ENCODE data around the gene PLAC1. TPM values are rescaled to one million over a fixed set of nuclear protein-coding genes. Genes with fewer than 3 reads are reported as not detected.

PLAC1 gene
- total RNA-seq, 2 donors from 2014 or later, result 1.1 TPM; not detected in 1

DNA sequence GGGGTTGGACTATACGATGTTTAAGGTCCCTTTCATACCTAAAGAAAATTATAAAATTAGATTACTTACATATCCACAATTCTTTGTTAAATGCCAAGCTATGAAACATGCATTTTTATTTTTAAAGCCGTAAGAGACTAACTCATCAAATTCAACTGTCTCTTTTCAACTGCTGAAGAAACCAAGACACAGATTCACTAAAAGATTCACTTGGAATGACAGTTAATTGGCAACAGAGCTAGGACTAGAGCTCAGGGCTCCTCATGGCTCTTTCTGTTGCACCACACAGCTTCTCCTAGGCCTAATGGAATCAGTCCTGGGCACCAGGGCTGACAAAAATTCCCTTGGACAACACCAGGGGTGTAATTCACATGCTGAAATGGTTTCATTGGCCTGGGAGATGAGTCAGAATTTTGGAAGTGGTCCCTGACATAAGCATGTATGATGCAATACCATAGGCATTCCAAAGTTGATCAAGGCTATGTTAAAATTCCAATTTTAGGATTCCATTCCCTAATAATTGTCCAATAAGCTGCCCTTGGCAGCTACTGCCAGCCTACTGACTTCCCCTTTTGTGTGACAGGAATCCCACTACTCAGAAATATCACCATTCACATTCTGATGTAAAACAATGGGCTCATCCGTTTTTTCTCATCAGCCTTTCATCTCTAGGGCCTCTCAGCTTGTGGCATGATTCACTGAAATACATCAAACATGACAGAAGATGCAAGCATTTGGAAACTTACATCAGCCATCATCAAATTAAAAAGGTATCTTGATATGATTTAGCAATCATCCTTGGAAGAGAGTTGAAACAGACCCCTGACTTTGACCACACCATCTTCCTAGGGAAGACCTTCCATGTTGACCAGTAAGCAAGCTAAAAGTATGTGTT lies 54.2 kb downstream of the PLAC1 start:
- peaks cover 3% of the 10 kb centered on the region for H3K27me3 Mint-ChIP-seq
- peaks cover 6% of the 10 kb centered on the region for H3K36me3 Mint-ChIP-seq (ENCODE audit: low read depth)
- H3K27ac Mint-ChIP-seq, result no peak overlapping the region
- no peak overlapping the region for H3K4me3 Mint-ChIP-seq
- ATAC-seq (replicated peaks), result no peak
- no peaks in the 10 kb centered on the region for H3K9me3 Mint-ChIP-seq
- peaks cover 3% of the 10 kb centered on the region for H3K4me1 Mint-ChIP-seq

DNA sequence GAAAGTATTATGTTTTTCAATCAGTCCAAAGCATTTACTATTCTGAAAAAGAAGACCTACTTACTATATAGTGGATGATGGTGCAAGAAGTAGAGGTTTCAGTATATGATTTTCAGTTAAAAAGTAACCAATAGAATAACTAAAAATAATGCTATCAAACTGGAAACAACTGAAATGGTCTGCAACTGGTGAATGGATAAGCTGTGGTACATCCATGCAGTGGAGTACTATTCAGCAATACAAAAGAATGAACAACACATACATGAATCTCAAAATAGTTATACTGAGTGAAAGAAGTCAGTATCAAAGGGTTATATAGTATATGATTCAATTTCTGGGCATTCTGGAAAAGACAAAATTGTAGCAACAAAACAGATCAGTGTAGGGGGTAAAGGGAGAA lies 55.9 kb downstream of the PLAC1 start:
- Mint-ChIP-seq H3K27ac (no peak overlapping the region), H3K4me3 (no peak overlapping the region), H3K36me3 (ENCODE audit: low read depth) (peaks cover 6% of the 10 kb centered on the region), H3K4me1 (peaks cover 10% of the 10 kb centered on the region), H3K27me3 (peaks cover 6% of the 10 kb centered on the region), H3K9me3 (no peaks in the 10 kb centered on the region)
- no peak for ATAC-seq (replicated peaks)

GRCh38 chrX:134601240-134601765 lies 57.0 kb downstream of the PLAC1 start:
- Mint-ChIP-seq H3K27ac (no peak overlapping the region), H3K4me1 (peaks cover 10% of the 10 kb centered on the region)

DNA sequence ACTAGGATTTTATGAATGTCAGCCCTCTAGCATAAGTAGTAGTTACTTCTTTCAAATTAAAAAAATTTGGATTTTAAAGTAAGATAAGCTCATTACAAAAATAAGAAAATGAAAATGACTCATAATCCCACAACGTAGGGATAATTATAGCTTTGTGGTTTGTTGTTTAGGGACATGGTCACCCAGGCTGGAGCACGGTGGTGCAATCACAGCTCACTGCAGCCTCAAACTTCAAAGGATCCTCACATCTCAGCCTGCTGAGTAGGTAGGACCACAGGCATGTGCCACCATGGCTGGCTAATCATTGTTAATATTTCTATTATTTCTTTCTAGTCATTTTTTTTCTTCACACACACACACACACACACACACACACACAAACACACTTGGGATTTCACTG lies 57.6 kb downstream of the PLAC1 start:
- Mint-ChIP-seq H3K9me3 (no peaks in the 10 kb centered on the region), H3K27me3 (peaks cover 6% of the 10 kb centered on the region), H3K4me1 (peaks cover 10% of the 10 kb centered on the region), H3K4me3 (no peak overlapping the region), H3K36me3 (ENCODE audit: low read depth) (peaks cover 6% of the 10 kb centered on the region), H3K27ac (no peak overlapping the region)
- ATAC-seq (replicated peaks), result no peak

More at GRCh38 chrX:134601240-134601765, 57.0 kb downstream of the PLAC1 start:
- ATAC-seq (replicated peaks), result no peak
- Mint-ChIP-seq H3K27me3 (peaks cover 6% of the 10 kb centered on the region), H3K9me3 (no peaks in the 10 kb centered on the region), H3K4me3 (no peak overlapping the region), H3K36me3 (ENCODE audit: low read depth) (peaks cover 6% of the 10 kb centered on the region)

- H3K4me1 Mint-ChIP-seq, result peaks cover 10% of the 10 kb centered on the region
- peak overlapping the region; percentile 82 for H3K27ac Mint-ChIP-seq
- peaks cover 6% of the 10 kb centered on the region for H3K36me3 Mint-ChIP-seq (ENCODE audit: low read depth)
- H3K27me3 Mint-ChIP-seq, result peaks cover 10% of the 10 kb centered on the region
- H3K9me3 Mint-ChIP-seq, result no peaks in the 10 kb centered on the region
- H3K4me3 Mint-ChIP-seq, result peak overlapping the region; percentile 46
- peak; percentile 88 for ATAC-seq (replicated peaks)
Measured at GRCh38 chrX:134599184-134599914, 58.9 kb downstream of the PLAC1 start.

DNA sequence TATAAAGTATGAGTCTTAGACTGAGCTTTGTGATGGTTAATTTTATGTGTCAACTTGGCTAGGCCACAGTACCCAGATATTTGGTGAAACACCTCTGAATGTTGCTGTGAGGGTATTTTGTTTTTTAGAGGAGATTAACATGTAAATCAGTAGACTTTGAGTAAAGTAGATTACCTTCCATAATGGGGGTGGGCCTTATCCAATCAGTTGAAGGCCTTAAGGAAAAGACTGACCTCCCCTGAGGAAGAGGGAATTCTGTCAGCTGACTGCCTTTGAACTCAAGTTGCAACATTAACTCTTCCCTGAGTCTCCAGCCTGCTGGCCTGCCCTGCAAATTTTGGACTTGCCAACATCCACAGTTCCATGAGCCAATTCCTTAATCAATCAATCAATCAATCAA lies 66.0 kb downstream of the PLAC1 start:
- H3K36me3 Mint-ChIP-seq (ENCODE audit: low read depth), result no peaks in the 10 kb centered on the region
- ATAC-seq (replicated peaks), result no peak
- H3K27ac Mint-ChIP-seq, result no peak overlapping the region
- H3K27me3 Mint-ChIP-seq, result peaks cover 18% of the 10 kb centered on the region
- H3K9me3 Mint-ChIP-seq, result no peaks in the 10 kb centered on the region
- no peak overlapping the region for H3K4me3 Mint-ChIP-seq
- H3K4me1 Mint-ChIP-seq, result no peaks in the 10 kb centered on the region

GRCh38 chrX:134591502-134591901 lies 66.8 kb downstream of the PLAC1 start:
- H3K4me3 Mint-ChIP-seq, result no peak overlapping the region
- peaks cover 18% of the 10 kb centered on the region for H3K27me3 Mint-ChIP-seq
- H3K4me1 Mint-ChIP-seq, result no peaks in the 10 kb centered on the region
- H3K27ac Mint-ChIP-seq, result no peak overlapping the region
- no peaks in the 10 kb centered on the region for H3K36me3 Mint-ChIP-seq (ENCODE audit: low read depth)
- no peaks in the 10 kb centered on the region for H3K9me3 Mint-ChIP-seq
- ATAC-seq (replicated peaks), result no peak

- peaks cover 13% of the 10 kb centered on the region for H3K27me3 Mint-ChIP-seq
- no peak overlapping the region for H3K4me3 Mint-ChIP-seq
- ATAC-seq (replicated peaks), result no peak
- no peaks in the 10 kb centered on the region for H3K9me3 Mint-ChIP-seq
- H3K27ac Mint-ChIP-seq, result no peak overlapping the region
- H3K36me3 Mint-ChIP-seq (ENCODE audit: low read depth), result no peaks in the 10 kb centered on the region
- no peaks in the 10 kb centered on the region for H3K4me1 Mint-ChIP-seq
Measured at GRCh38 chrX:134588806-134589205, 69.5 kb downstream of the PLAC1 start.

DNA sequence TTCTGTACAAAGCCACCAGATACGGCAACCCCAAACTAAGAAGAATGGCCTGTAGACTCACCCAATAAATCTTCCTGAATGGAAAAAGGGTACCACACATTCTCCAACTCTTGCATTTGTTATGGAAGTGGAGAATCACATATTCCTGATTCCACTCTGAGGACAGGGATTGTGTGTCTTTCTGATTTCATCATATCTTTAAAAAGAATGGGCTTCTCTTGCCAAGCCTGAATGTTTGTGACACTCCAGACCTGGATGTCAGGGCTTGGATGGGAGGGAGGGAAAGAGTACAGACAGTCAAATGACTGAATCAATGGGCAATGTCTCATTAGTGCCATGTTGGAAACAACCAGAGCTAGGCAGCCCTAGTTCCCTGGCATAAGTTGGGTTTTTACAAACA lies 77.4 kb downstream of the PLAC1 start:
- no peak for ATAC-seq (replicated peaks)
- no peaks in the 10 kb centered on the region for H3K4me1 Mint-ChIP-seq
- no peaks in the 10 kb centered on the region for H3K36me3 Mint-ChIP-seq (ENCODE audit: low read depth)
- H3K27me3 Mint-ChIP-seq, result peaks cover 8% of the 10 kb centered on the region
- H3K4me3 Mint-ChIP-seq, result no peak overlapping the region
- H3K9me3 Mint-ChIP-seq, result no peaks in the 10 kb centered on the region
- no peak overlapping the region for H3K27ac Mint-ChIP-seq

GRCh38 chrX:134573683-134574035 lies 84.6 kb downstream of the PLAC1 start:
- no peaks in the 10 kb centered on the region for H3K36me3 Mint-ChIP-seq (ENCODE audit: low read depth)
- H3K4me3 Mint-ChIP-seq, result no peak overlapping the region
- H3K27ac Mint-ChIP-seq, result no peak overlapping the region
- H3K27me3 Mint-ChIP-seq, result peaks cover 6% of the 10 kb centered on the region
- H3K9me3 Mint-ChIP-seq, result no peaks in the 10 kb centered on the region
- no peak for ATAC-seq (replicated peaks)
- no peaks in the 10 kb centered on the region for H3K4me1 Mint-ChIP-seq

DNA sequence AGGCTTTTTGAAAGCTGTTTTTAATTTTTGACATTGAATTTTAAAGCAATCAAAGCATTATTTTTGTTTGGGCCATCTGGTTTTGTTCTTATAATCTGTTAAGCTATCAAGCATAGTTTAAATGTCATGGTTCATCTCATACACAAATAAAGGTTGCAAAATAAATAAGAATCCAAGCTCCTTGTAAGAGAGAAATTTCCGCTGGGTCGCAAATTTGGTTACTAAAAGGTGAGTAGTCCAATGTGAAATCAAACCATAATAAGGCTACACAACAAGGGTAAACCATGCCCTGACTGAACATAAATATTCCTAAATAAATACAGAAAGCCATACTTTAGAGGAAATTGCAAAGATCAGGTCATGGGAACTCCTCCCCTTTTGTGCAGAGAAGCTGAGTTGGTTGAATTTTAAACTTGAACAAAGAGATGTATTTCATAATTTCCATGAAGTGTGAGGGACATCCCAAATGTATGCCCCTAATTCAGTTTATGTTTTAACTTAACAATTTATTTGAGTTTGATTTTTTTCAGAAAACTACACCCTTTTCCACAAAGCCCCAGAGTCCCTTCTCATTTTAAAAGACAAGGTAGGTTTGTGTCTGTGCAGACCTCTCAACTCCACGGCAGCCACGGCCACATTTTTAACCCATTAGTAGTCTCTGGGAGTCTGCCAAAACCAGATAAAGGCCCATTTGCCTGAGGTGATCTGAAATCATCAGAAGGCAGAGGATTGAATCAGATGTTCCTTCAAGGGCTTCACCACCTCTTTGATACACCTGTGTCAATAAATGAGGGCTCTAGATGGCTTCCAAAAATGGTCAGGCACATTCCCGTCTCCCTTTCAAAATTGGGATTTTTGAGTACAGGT lies 85.2 kb downstream of the PLAC1 start:
- no peak for ATAC-seq (replicated peaks)
- H3K27me3 Mint-ChIP-seq, result peaks cover 6% of the 10 kb centered on the region
- H3K9me3 Mint-ChIP-seq, result no peaks in the 10 kb centered on the region
- no peak overlapping the region for H3K4me3 Mint-ChIP-seq
- H3K27ac Mint-ChIP-seq, result no peak overlapping the region
- H3K36me3 Mint-ChIP-seq (ENCODE audit: low read depth), result no peaks in the 10 kb centered on the region
- no peaks in the 10 kb centered on the region for H3K4me1 Mint-ChIP-seq

- H3K27ac Mint-ChIP-seq, result no peak overlapping the region
- H3K4me1 Mint-ChIP-seq, result no peaks in the 10 kb centered on the region
- no peak for ATAC-seq (replicated peaks)
- H3K9me3 Mint-ChIP-seq, result no peaks in the 10 kb centered on the region
- peaks cover 3% of the 10 kb centered on the region for H3K27me3 Mint-ChIP-seq
- H3K36me3 Mint-ChIP-seq (ENCODE audit: low read depth), result no peaks in the 10 kb centered on the region
- no peak overlapping the region for H3K4me3 Mint-ChIP-seq
Measured at GRCh38 chrX:134571796-134572195, 86.5 kb downstream of the PLAC1 start.

GRCh38 chrX:134570899-134571298 lies 87.4 kb downstream of the PLAC1 start:
- Mint-ChIP-seq H3K27me3 (peaks cover 2% of the 10 kb centered on the region), H3K27ac (no peak overlapping the region), H3K4me1 (no peaks in the 10 kb centered on the region), H3K36me3 (ENCODE audit: low read depth) (no peaks in the 10 kb centered on the region), H3K9me3 (no peaks in the 10 kb centered on the region), H3K4me3 (no peak overlapping the region)
- no peak for ATAC-seq (replicated peaks)

GRCh38 chrX:134570509-134570846 lies 87.8 kb downstream of the PLAC1 start:
- no peak for ATAC-seq (replicated peaks)
- Mint-ChIP-seq H3K27me3 (peaks cover 2% of the 10 kb centered on the region), H3K9me3 (no peaks in the 10 kb centered on the region)

More at GRCh38 chrX:134570509-134570846, 87.8 kb downstream of the PLAC1 start:
- Mint-ChIP-seq H3K4me3 (no peak overlapping the region), H3K36me3 (ENCODE audit: low read depth) (no peaks in the 10 kb centered on the region), H3K4me1 (no peaks in the 10 kb centered on the region), H3K27ac (no peak overlapping the region)

Measured in activated T-helper 17 cell treated with anti-CD3 and anti-CD28 coated beads, Interleukin-2, amount 50 U/mL, for 72 hours (primary cell).